ENCODE measurements around the gene PLA2G3.

DNA sequence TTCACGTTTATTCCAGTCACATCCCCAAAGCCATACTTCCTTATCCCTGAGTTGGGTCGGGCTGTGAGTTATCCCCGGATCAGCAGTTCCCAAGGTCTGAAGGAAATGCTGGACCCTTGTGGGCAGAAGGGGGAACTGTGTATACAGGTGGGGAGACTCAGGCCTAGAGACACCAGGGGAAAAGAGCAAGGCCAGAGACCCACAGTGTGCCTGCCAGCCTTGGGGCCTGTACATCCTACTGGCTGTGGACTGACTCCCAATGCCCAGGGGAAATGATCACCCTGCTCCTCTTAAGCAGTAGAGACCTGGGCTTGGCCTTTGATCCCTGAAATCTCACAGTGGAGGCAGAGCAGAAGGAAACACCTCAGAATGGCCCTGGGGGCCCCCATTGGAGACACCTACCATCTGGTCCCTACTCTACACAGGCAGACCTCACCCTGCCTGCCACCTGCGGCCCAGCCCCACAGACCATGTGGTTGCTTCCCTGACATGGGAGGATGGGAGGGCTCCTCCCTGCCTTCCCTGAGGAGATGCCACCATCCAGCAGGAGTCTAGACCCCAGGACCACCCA is 34.2 kb downstream of the PLA2G3 start:
- TF ChIP-seq, protein P1, sequence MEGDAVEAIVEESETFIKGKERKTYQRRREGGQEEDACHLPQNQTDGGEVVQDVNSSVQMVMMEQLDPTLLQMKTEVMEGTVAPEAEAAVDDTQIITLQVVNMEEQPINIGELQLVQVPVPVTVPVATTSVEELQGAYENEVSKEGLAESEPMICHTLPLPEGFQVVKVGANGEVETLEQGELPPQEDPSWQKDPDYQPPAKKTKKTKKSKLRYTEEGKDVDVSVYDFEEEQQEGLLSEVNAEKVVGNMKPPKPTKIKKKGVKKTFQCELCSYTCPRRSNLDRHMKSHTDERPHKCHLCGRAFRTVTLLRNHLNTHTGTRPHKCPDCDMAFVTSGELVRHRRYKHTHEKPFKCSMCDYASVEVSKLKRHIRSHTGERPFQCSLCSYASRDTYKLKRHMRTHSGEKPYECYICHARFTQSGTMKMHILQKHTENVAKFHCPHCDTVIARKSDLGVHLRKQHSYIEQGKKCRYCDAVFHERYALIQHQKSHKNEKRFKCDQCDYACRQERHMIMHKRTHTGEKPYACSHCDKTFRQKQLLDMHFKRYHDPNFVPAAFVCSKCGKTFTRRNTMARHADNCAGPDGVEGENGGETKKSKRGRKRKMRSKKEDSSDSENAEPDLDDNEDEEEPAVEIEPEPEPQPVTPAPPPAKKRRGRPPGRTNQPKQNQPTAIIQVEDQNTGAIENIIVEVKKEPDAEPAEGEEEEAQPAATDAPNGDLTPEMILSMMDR (conservative IDR thresholded peaks at IDR 0.05 in 1 of 2, IDR thresholded peaks at IDR 0.05 in 1 of 2; ENCODE audit: extremely low read depth in 1 of 2, insufficient read depth in 1 of 2, low read depth in 1 of 2, low read length in 2 of 2): peak in 1 of 2 donors; percentile 20
- TF ChIP-seq EZH2 (IDR thresholded peaks at IDR 0.05; ENCODE audit: borderline replicate concordance, low read length): no peak

Data from mammary epithelial cell (primary cell).